ENCODE results near the gene ZNF699. TPM values are rescaled to one million over a fixed set of nuclear protein-coding genes. Genes with fewer than 3 reads are reported as not detected.

ZNF699 gene
- 10 to 100 TPM in 2 of 4 donors, 1 to 10 TPM in 2; 4.4 to 23.1 (median 9.0) TPM for total RNA-seq

GRCh38 chr19:9309139-9309973 is at the start of gene ZNF699:
TSS of gene ZNF699 (minus strand) at chr19:9309838. CDS start at chr19:9305119, 4,719 bp downstream.
- Histone ChIP-seq H3K36me3 (peaks cover 0 to 3% (median 0%) of the 10 kb centered on the region in 3 donors), H3K27me3 (no peaks in the 10 kb centered on the region), H3K27ac (peak within 1 kb of the TSS; percentile 97 to 98 (median 97)), H3K4me1 (peaks cover 0 to 9% (median 0%) of the 10 kb centered on the region in 4 donors), H3K9me3 (peaks cover 0 to 4% (median under 1%) of the 10 kb centered on the region in 4 donors), H3K4me3 (peak within 1 kb of the TSS; percentile 88 to 98 (median 91))
- peak; percentile 96 to 99 (median 99) for DNase-seq
- TF ChIP-seq POLR2A (IDR thresholded peaks at IDR 0.05) (peak; percentile 73 to 74), CTCF (IDR thresholded peaks at IDR 0.05) (no peak)

GRCh38 chr19:9354651-9355050 is 45.0 kb upstream of the ZNF699 start:
- no peak overlapping the region for H3K27ac ChIP-seq
- H3K4me1 ChIP-seq, result no peaks in the 10 kb centered on the region
- no peaks in the 10 kb centered on the region for H3K36me3 ChIP-seq
- H3K27me3 ChIP-seq, result no peaks in the 10 kb centered on the region
- H3K4me3 ChIP-seq, result no peak overlapping the region
- DNase-seq, result no peak
- TF ChIP-seq CTCF (IDR thresholded peaks at IDR 0.05), result no peak
- no peak for TF ChIP-seq POLR2A (IDR thresholded peaks at IDR 0.05)
- peaks cover 0 to 63% (median 14%) of the 10 kb centered on the region in 4 donors for H3K9me3 ChIP-seq

- no peaks in the 10 kb centered on the region for H3K27me3 ChIP-seq
- TF ChIP-seq POLR2A (IDR thresholded peaks at IDR 0.05) (no peak), CTCF (IDR thresholded peaks at IDR 0.05) (no peak)
- no peaks in the 10 kb centered on the region for H3K36me3 ChIP-seq
- no peak overlapping the region for H3K27ac ChIP-seq
- peaks cover 0 to 61% (median 18%) of the 10 kb centered on the region in 4 donors for H3K9me3 ChIP-seq
- H3K4me3 ChIP-seq, result no peak overlapping the region
- no peaks in the 10 kb centered on the region for H3K4me1 ChIP-seq
- DNase-seq, result no peak
Observed at GRCh38 chr19:9353011-9353410, 43.4 kb upstream of the ZNF699 start.

GRCh38 chr19:9352505-9352904 is 42.9 kb upstream of the ZNF699 start:
- no peaks in the 10 kb centered on the region for H3K36me3 ChIP-seq
- no peak overlapping the region for H3K27ac ChIP-seq
- no peak for DNase-seq
- H3K4me1 ChIP-seq, result no peaks in the 10 kb centered on the region
- no peak for TF ChIP-seq CTCF (IDR thresholded peaks at IDR 0.05)
- TF ChIP-seq POLR2A (IDR thresholded peaks at IDR 0.05), result no peak
- H3K27me3 ChIP-seq, result no peaks in the 10 kb centered on the region
- H3K9me3 ChIP-seq, result peaks cover 0 to 61% (median 20%) of the 10 kb centered on the region in 4 donors
- H3K4me3 ChIP-seq, result no peak overlapping the region

GRCh38 chr19:9348671-9349070 is 39.0 kb upstream of the ZNF699 start:
- H3K9me3 ChIP-seq, result peaks cover 0 to 73% (median 21%) of the 10 kb centered on the region in 4 donors

More at GRCh38 chr19:9348671-9349070, 39.0 kb upstream of the ZNF699 start:
- Histone ChIP-seq H3K36me3 (peaks cover 0 to 10% (median 0%) of the 10 kb centered on the region in 3 donors), H3K4me1 (no peaks in the 10 kb centered on the region), H3K27me3 (no peaks in the 10 kb centered on the region), H3K4me3 (no peak overlapping the region), H3K27ac (no peak overlapping the region)
- DNase-seq, result no peak
- TF ChIP-seq CTCF (IDR thresholded peaks at IDR 0.05), result no peak
- TF ChIP-seq POLR2A (IDR thresholded peaks at IDR 0.05), result no peak
